Measurements from ENCODE around the gene TCF4.

TCF4 gene

GRCh38 chr18:55546851-55547704 lies 40.9 kb downstream of the TCF4 start:
- TF ChIP-seq, protein P1, sequence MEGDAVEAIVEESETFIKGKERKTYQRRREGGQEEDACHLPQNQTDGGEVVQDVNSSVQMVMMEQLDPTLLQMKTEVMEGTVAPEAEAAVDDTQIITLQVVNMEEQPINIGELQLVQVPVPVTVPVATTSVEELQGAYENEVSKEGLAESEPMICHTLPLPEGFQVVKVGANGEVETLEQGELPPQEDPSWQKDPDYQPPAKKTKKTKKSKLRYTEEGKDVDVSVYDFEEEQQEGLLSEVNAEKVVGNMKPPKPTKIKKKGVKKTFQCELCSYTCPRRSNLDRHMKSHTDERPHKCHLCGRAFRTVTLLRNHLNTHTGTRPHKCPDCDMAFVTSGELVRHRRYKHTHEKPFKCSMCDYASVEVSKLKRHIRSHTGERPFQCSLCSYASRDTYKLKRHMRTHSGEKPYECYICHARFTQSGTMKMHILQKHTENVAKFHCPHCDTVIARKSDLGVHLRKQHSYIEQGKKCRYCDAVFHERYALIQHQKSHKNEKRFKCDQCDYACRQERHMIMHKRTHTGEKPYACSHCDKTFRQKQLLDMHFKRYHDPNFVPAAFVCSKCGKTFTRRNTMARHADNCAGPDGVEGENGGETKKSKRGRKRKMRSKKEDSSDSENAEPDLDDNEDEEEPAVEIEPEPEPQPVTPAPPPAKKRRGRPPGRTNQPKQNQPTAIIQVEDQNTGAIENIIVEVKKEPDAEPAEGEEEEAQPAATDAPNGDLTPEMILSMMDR (IDR thresholded peaks at IDR 0.05; ENCODE audit: borderline replicate concordance, insufficient read depth, low read depth, low read length), result no peak

GRCh38 chr18:55544014-55544413 lies 44.0 kb downstream of the TCF4 start:
- H3K4me3 ChIP-seq (ENCODE audit: low read depth, low read length), result no peak overlapping the region
- TF ChIP-seq, protein P1 (IDR thresholded peaks at IDR 0.05; ENCODE audit: borderline replicate concordance, insufficient read depth, low read depth, low read length), result no peak

More at GRCh38 chr18:55546851-55547704, 40.9 kb downstream of the TCF4 start:
- no peak overlapping the region for H3K4me3 ChIP-seq (ENCODE audit: low read depth, low read length)

- TF ChIP-seq, protein P1 (IDR thresholded peaks at IDR 0.05; ENCODE audit: borderline replicate concordance, insufficient read depth, low read depth, low read length), result no peak
- no peak overlapping the region for H3K4me3 ChIP-seq (ENCODE audit: low read depth, low read length)
Observed at GRCh38 chr18:55543130-55543704, 44.8 kb downstream of the TCF4 start.

- no peak overlapping the region for H3K4me3 ChIP-seq (ENCODE audit: low read depth, low read length)
- TF ChIP-seq, protein P1 (IDR thresholded peaks at IDR 0.05; ENCODE audit: borderline replicate concordance, insufficient read depth, low read depth, low read length), result no peak
Observed at GRCh38 chr18:55541571-55541970, 46.4 kb downstream of the TCF4 start.

GRCh38 chr18:55539240-55539639 lies 48.8 kb downstream of the TCF4 start:
- no peak overlapping the region for H3K4me3 ChIP-seq (ENCODE audit: low read depth, low read length)
- TF ChIP-seq, protein P1 (IDR thresholded peaks at IDR 0.05; ENCODE audit: borderline replicate concordance, insufficient read depth, low read depth, low read length), result no peak

DNA sequence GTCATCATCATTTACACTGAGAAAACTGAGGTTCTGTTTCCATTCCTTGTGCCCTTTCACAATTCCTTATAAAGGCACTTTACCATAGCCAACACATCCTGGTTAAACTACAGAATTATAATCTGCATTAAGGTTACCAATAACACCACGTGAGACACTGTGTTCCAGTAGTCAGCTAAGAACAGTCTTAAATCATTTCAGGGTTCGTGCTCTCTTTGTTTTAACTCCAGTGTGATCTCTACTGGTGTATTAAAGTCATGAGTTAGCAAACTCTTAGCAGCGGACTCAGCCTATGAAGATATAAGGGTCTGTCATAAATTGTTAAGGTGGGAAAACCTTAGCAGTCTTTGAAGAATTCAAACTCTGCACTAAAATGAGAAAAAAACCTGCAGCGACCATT lies 53.0 kb downstream of the TCF4 start:
- no peak overlapping the region for H3K4me3 ChIP-seq (ENCODE audit: low read depth, low read length)
- TF ChIP-seq, protein P1 (IDR thresholded peaks at IDR 0.05; ENCODE audit: borderline replicate concordance, insufficient read depth, low read depth, low read length), result no peak

- no peak overlapping the region for H3K4me3 ChIP-seq (ENCODE audit: low read depth, low read length)
- TF ChIP-seq, protein P1 (IDR thresholded peaks at IDR 0.05; ENCODE audit: borderline replicate concordance, insufficient read depth, low read depth, low read length), result no peak
Observed at GRCh38 chr18:55534547-55534946, 53.4 kb downstream of the TCF4 start.
